Measurements from ENCODE around the gene EXOC6. TPM values are rescaled to one million over a fixed set of nuclear protein-coding genes. Genes with fewer than 3 reads are reported as not detected.

Gene EXOC6
- polyA plus RNA-seq, 4 donors, result 6.7 to 17.5 (median 9.6) TPM

DNA sequence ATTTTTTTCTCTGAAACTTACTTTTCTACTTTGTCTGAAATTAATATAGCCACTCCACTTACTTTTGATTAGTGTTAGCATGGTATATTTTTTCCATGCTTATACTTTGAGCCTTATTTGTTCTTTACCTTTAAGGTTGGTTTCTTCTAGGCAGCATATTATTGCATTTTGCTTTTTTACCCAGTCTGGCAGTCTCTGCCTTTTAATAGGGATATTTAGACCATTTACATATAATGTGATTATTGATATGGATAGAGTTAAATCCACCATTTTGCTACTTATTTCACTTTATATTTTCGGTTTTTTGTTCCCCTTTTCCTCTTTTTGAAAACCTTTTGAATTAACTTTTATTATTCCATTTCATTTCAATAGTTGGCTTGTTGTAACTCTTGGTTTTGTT, 255.6 kb downstream of the EXOC6 start:
- WGBS, 3 donors, result 74 to 87% (median 78%) methylated on average over 1 of the region's 1 CpG
- Histone ChIP-seq H3K27me3 (ENCODE audit: control insufficient read depth in 3 of 3, insufficient read depth in 3 of 3, low read length in 3 of 3) (no peaks in the 10 kb centered on the region), H3K36me3 (ENCODE audit: control insufficient read depth in 3 of 3, insufficient read depth in 2 of 3, low read depth in 1 of 3, low read length in 3 of 3) (no peaks in the 10 kb centered on the region), H3K9me3 (ENCODE audit: control insufficient read depth in 2 of 2, insufficient read depth in 1 of 2, low read depth in 1 of 2, low read length in 1 of 2) (peaks cover 0 to 4% of the 10 kb centered on the region in 2 donors), H3K4me1 (ENCODE audit: control insufficient read depth in 3 of 3, insufficient read depth in 2 of 3, low read depth in 1 of 3, low read length in 2 of 3) (no peaks in the 10 kb centered on the region), H3K4me3 (ENCODE audit: low read depth in 1 of 3, low read length in 3 of 3) (no peak overlapping the region), H3K27ac (ENCODE audit: low read depth in 1 of 3, low read length in 2 of 3) (no peak overlapping the region)
- DNase-seq (no peak), FAIRE-seq (no peak)

DNA sequence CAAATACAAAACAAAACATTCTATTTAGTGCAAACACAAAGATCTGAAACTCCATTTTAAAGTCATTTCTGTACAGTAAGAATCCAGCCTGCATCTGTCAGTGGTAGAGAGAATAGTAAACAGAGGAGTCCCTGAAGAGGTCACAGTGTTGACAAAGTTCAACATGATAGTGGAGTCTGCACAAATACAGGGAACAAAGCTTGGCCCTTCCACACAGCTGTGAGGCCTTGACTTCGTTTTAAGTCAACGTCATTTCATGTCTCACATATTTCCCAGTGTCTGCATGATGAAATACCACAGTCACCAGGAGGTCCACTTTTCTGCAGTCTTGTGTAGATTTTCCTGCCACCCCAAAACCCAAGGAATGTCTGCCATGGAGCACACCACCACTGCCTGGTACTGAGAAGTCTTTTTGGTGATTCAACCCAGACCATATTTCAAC, 258.3 kb downstream of the EXOC6 start:
- 58 to 65% (median 61%) methylated on average over 2 of the region's 2 CpGs for WGBS, 3 donors
- no peak for FAIRE-seq

More for the DNA sequence above, 258.3 kb downstream of the EXOC6 start:
- Histone ChIP-seq H3K27ac (ENCODE audit: low read depth in 1 of 3, low read length in 2 of 3) (no peak overlapping the region), H3K27me3 (ENCODE audit: control insufficient read depth in 3 of 3, insufficient read depth in 3 of 3, low read length in 3 of 3) (no peaks in the 10 kb centered on the region), H3K36me3 (ENCODE audit: control insufficient read depth in 3 of 3, insufficient read depth in 2 of 3, low read depth in 1 of 3, low read length in 3 of 3) (no peaks in the 10 kb centered on the region), H3K9me3 (ENCODE audit: control insufficient read depth in 2 of 2, insufficient read depth in 1 of 2, low read depth in 1 of 2, low read length in 1 of 2) (peaks cover 0 to 4% of the 10 kb centered on the region in 2 donors), H3K4me1 (ENCODE audit: control insufficient read depth in 3 of 3, insufficient read depth in 2 of 3, low read depth in 1 of 3, low read length in 2 of 3) (no peaks in the 10 kb centered on the region), H3K4me3 (ENCODE audit: low read depth in 1 of 3, low read length in 3 of 3) (no peak overlapping the region)
- DNase-seq, result no peak

Other genes with a start within 250 kb of the EXOC6 start
- gene HHEX, start 158.6 kb upstream of the EXOC6 start, polyA plus RNA-seq, result 1 to 10 TPM in 3 of 4 donors, under 1 TPM in 1; 0.67 to 8.4 (median 4.5) TPM
- gene CYP26C1, start 212.3 kb downstream of the EXOC6 start, polyA plus RNA-seq, result under 1 TPM in 1 of 4 donors, not detected in 3; 0.01 TPM
- under 1 TPM in 2 of 4 donors, not detected in 2; 0.03 to 0.09 TPM for gene CYP26A1, start 225.4 kb downstream of the EXOC6 start, polyA plus RNA-seq

Measured in small intestine (tissue), 7 donors.